Smooth muscle cell (in vitro differentiated cells): ENCODE results near the gene LENG1. TPM values are rescaled to one million over a fixed set of nuclear protein-coding genes. Genes with fewer than 3 reads are reported as not detected.
A peak's percentile ranks its signal among the peaks of the same experiment; 100 is the strongest.

Source experiments
- DNase-seq: peaks from one replicate; lab custom pipeline; 2025; ENCODE audit not compliant: unreplicated experiment; lab: John Stamatoyannopoulos, UW
- H2AFZ ChIP-seq: fragments of 200-600 bp; sonication (generic); 2 replicates; pipeline ENCODE4 v1.6.0; 2016; ENCODE audit warnings: antibody characterized with exemption, low read depth, mild to moderate bottlenecking
- H3F3A ChIP-seq: fragments of 200-600 bp; sonication (generic); 2 replicates; pipeline ENCODE4 v1.6.0; 2017; ENCODE audit warnings: antibody characterized with exemption, low read depth
- H3K27ac ChIP-seq: fragments of 200-600 bp; sonication (generic); 2 replicates; pipeline ENCODE4 v1.5.1; 2016; ENCODE audit warnings: low read depth, mild to moderate bottlenecking
- H3K27me3 ChIP-seq: fragments of 200-600 bp; sonication (generic); 2 replicates; pipeline ENCODE4 v1.6.1; 2016; ENCODE audit warnings: low read depth, mild to moderate bottlenecking
- H3K36me3 ChIP-seq: fragments of 200-600 bp; sonication (generic); 2 replicates; pipeline ENCODE4 v1.5.1; 2016; ENCODE audit warnings: low read depth
- H3K4me1 ChIP-seq: fragments of 200-600 bp; sonication (generic); 2 replicates; pipeline ENCODE4 v1.5.1; 2016; ENCODE audit warnings: low read depth
- H3K4me2 ChIP-seq: fragments of 200-600 bp; sonication (generic); 2 replicates; pipeline ENCODE4 v1.6.0; 2016; ENCODE audit warnings: mild to moderate bottlenecking
- H3K4me3 ChIP-seq: fragments of 200-600 bp; sonication (generic); 2 replicates; pipeline ENCODE4 v1.5.1; 2016; ENCODE audit warnings: mild to moderate bottlenecking
- H3K79me2 ChIP-seq: fragments of 200-600 bp; sonication (generic); 2 replicates; pipeline ENCODE4 v1.6.0; 2016; ENCODE audit warnings: low read depth, mild to moderate bottlenecking
- H3K9ac ChIP-seq: fragments of 200-600 bp; sonication (generic); 2 replicates; pipeline ENCODE4 v1.6.0; 2016; ENCODE audit warnings: low read depth
- H3K9me3 ChIP-seq: fragments of 200-600 bp; sonication (generic); replicated peaks from 2 replicates; pipeline ENCODE4 v1.5.1; 2016; ENCODE audit warnings: low read depth
- H4K20me1 ChIP-seq: fragments of 200-600 bp; sonication (generic); 2 replicates; pipeline ENCODE4 v1.6.0; 2016; ENCODE audit warnings: low read depth
- CTCF ChIP-seq: fragments of 200-600 bp; sonication (generic); IDR thresholded peaks from 2 replicates; pipeline ENCODE4 v1.5.1; 2017; ENCODE audit warnings: borderline replicate concordance, mild to moderate bottlenecking, antibody characterized with exemption; ENCODE audit not compliant: insufficient read depth, poor library complexity, severe bottlenecking
- WGBS: methylation state at CpG from one replicate; pipeline ENCODE4 v1.1.7; 2016; ENCODE audit warnings: low lambda C conversion rate; 5-methylcytosine and 5-hydroxymethylcytosine counted together
- polyA plus RNA-seq: library from polyadenylated mRNA; unstranded; fragments of >200 nt; fragmentation: Nextera tagmentation; extraction: Ambion mirVana; gene quantifications from 2 replicates; pipeline ENCODE4 v1.2.1, GENCODE V29; 2016
- total RNA-seq: library from RNA; depleted of rRNA; stranded (reverse); fragments of >200 nt; gene quantifications from 2 replicates; pipeline ENCODE4 v1.2.3, GENCODE V29; 2014

LENG1 gene
- total and polyA plus RNA-seq, 2 experiments from 2014 or later = 10.9 to 14.1 TPM

DNA sequence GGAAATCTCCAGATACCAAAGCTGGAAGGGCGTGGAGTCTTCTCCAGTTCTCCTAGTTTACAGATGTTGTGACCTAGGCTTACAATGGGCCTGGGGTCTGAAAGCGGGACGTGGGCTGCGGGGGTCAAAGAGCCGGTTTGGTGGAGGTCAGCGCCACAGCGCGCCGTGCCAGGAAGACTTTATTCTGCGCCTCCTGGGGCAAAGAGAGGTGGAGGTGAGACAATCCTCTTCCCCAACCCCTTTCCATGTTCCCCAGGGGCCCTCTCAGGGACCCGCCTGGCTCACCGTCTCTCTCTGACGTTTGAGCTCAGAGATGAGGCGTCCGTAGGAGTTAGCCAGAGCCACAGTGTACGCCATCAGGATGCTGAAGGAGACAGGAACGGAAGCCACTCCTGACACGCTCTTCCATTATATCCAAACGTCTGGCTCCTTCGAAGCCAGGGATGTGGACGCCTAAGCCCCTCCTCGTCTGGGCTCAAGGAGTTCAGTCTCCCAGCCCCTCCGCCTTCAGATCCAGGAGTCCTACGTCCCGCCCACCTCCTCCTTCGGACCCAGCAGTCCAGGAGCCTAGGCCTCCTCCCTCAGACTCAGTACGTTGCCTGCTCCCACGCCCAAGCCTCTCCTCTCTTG, 776 bp upstream of the LENG1 start:
- DNase-seq = no peak
- WGBS = 3% methylated on average over 23 of the region's 28 CpGs
- Histone ChIP-seq H2AFZ (peak overlapping the region; percentile 82), H3K27me3 (no peaks in the 10 kb centered on the region), H4K20me1 (no peaks in the 10 kb centered on the region), H3F3A (peaks cover 14% of the 10 kb centered on the region), H3K4me3 (peak overlapping the region; percentile 61), H3K9ac (peak overlapping the region; percentile 91), H3K4me2 (peak overlapping the region; percentile 89), H3K27ac (peak overlapping the region; percentile 90), H3K36me3 (no peaks in the 10 kb centered on the region), H3K9me3 (no peaks in the 10 kb centered on the region), H3K4me1 (peaks cover 11% of the 10 kb centered on the region), H3K79me2 (peaks cover 6% of the 10 kb centered on the region)
- TF ChIP-seq CTCF = no peak

DNA sequence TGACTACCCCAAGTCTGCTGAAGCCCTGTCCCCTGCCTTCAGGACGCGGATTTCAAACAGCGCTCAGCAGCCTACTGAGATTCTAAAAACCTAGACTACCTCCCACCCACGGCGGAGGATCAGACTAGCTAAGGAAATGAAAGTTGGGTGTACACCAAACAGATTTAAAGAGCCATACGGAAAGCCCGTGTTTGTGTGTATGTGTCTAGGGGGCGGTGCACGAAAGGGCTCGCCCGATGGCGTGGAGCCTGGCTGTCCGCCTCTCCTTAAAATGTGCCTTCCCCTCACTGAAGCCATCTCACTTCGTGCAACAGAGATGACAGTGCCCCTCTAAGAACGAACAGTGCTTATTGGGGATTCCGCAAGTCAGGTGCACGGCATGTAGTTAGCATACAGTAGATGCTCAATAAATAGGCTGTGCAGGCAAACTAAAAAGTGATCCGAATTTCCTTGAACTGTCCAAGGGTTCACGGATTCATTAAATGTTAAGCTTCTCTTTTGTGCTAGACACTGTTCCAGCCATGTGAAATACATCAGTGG, 639 bp downstream of the LENG1 start:
- no peak for TF ChIP-seq CTCF
- peaks cover 11% of the 10 kb centered on the region for H3K4me1 ChIP-seq

DNA sequence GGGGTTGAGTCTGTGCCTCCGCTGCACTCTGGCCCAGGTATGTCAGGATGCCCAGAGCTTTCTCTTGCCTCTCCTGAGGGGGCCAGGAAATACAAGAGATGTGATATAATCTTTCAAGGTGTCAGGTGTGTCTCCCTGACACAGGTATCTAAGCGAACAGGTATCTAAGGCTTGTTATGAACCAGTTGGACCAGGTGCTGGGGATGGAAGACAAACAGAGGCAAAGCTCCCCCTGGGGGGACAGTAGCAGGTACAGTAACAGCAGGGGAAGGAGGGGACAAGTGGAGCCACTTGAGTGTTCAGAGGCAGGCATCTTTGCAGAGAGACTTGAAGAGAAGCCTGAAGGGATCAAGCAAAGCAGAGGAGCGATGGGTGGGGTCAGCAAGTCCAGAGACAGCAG, 2.6 kb downstream of the LENG1 start:
- Histone ChIP-seq H3K4me2 (no peak overlapping the region), H4K20me1 (peaks cover 9% of the 10 kb centered on the region), H2AFZ (no peak overlapping the region), H3K9me3 (no peaks in the 10 kb centered on the region), H3K27ac (no peak overlapping the region), H3K9ac (no peak overlapping the region), H3F3A (peaks cover 29% of the 10 kb centered on the region), H3K27me3 (no peaks in the 10 kb centered on the region), H3K79me2 (peaks cover 6% of the 10 kb centered on the region), H3K36me3 (no peaks in the 10 kb centered on the region), H3K4me1 (peaks cover 11% of the 10 kb centered on the region), H3K4me3 (no peak overlapping the region)
- 85% methylated on average over 3 of the region's 3 CpGs for WGBS
- DNase-seq = no peak
- no peak for TF ChIP-seq CTCF

More for the DNA sequence above, 639 bp downstream of the LENG1 start:
- 31% methylated on average over 19 of the region's 19 CpGs for WGBS
- no peak for DNase-seq
- Histone ChIP-seq H3K79me2 (peaks cover 6% of the 10 kb centered on the region), H4K20me1 (peaks cover 4% of the 10 kb centered on the region), H3F3A (peaks cover 26% of the 10 kb centered on the region), H3K4me2 (peak overlapping the region; percentile 86), H3K36me3 (no peaks in the 10 kb centered on the region), H3K9ac (peak overlapping the region; percentile 77), H3K27me3 (no peaks in the 10 kb centered on the region), H3K9me3 (no peaks in the 10 kb centered on the region), H3K27ac (peak overlapping the region; percentile 85), H3K4me3 (peak overlapping the region; percentile 67), H2AFZ (no peak overlapping the region)

DNA sequence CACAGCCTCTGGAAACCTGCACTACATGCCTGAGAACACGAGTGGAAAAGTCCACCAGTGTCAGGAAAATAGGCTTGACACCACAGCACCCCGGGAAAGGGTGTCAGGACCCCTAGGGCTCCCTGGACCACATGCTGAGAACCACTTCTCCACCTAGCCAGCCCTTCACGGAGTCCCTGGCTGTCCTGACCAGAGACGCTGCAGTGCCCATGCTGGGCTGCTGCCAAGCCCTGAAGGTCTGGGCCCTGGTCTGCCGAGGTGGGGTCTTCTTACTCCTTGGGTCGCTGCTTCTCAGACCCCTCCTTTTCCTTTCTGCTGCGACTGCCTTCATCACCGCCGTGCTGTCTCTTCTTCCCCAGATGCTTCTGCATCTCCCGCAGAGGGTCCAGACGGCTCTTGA, 3.0 kb downstream of the LENG1 start:
- TF ChIP-seq CTCF = no peak
- Histone ChIP-seq H3K9ac (no peak overlapping the region), H3F3A (peaks cover 29% of the 10 kb centered on the region), H3K36me3 (no peaks in the 10 kb centered on the region), H4K20me1 (peaks cover 9% of the 10 kb centered on the region), H3K4me1 (peaks cover 11% of the 10 kb centered on the region), H2AFZ (no peak overlapping the region), H3K4me3 (no peak overlapping the region), H3K4me2 (no peak overlapping the region), H3K27ac (no peak overlapping the region), H3K9me3 (no peaks in the 10 kb centered on the region), H3K27me3 (no peaks in the 10 kb centered on the region), H3K79me2 (peaks cover 6% of the 10 kb centered on the region)
- WGBS = 96% methylated on average over 11 of the region's 11 CpGs
- DNase-seq = no peak
